MM.1S (cell line): ENCODE results near the gene SIKE1.

Source experiments
- DNase-seq: peaks from one replicate; pipeline ENCODE4 v3.0.0-alpha.2; 2015
- H2AFZ ChIP-seq: fragments of 300-600 bp; sonication (generic); 2 replicates; pipeline ENCODE4 v1.6.0; 2016; ENCODE audit warnings: antibody characterized with exemption, low read length
- H3F3A ChIP-seq: fragments of 300-600 bp; sonication (generic); 2 replicates; pipeline ENCODE4 v1.6.1; 2016; ENCODE audit warnings: mild to moderate bottlenecking, antibody characterized with exemption, low read length, moderate library complexity, mixed read lengths; ENCODE audit not compliant: insufficient read depth
- H3K27ac ChIP-seq: fragments of 300-600 bp; sonication (generic); 2 replicates; pipeline ENCODE4 v1.5.1; 2016; ENCODE audit warnings: mild to moderate bottlenecking, low read length
- H3K27me3 ChIP-seq: fragments of 300-600 bp; sonication (generic); replicated peaks from 2 replicates; pipeline ENCODE4 v1.6.0; 2016; ENCODE audit warnings: low read length; ENCODE audit not compliant: insufficient read depth
- H3K36me3 ChIP-seq: fragments of 300-600 bp; sonication (generic); replicated peaks from 2 replicates; pipeline ENCODE4 v1.6.1; 2016; ENCODE audit warnings: mild to moderate bottlenecking, low read length, mixed read lengths; ENCODE audit not compliant: insufficient read depth
- H3K4me1 ChIP-seq: fragments of 300-600 bp; sonication (generic); 2 replicates; pipeline ENCODE4 v1.6.1; 2016; ENCODE audit warnings: low read length, mixed read lengths
- H3K4me2 ChIP-seq: fragments of 300-600 bp; sonication (generic); 2 replicates; pipeline ENCODE4 v1.6.0; 2016; ENCODE audit warnings: low read depth, low read length
- H3K4me3 ChIP-seq: fragments of 300-600 bp; sonication (generic); 2 replicates; pipeline ENCODE4 v1.5.1; 2016; ENCODE audit warnings: low read length, mixed read lengths
- H3K79me2 ChIP-seq: fragments of 300-600 bp; sonication (generic); 2 replicates; pipeline ENCODE4 v1.6.1; 2016; ENCODE audit warnings: mixed run types, low read length, mixed read lengths
- H3K9ac ChIP-seq: fragments of 300-600 bp; sonication (generic); 2 replicates; pipeline ENCODE4 v1.6.1; 2016; ENCODE audit warnings: low read length, mixed read lengths
- H3K9me2 ChIP-seq: fragments of 300-600 bp; sonication (generic); replicated peaks from 2 replicates; pipeline ENCODE4 v1.6.1; 2016; ENCODE audit warnings: mild to moderate bottlenecking, low read length, mixed read lengths; ENCODE audit not compliant: insufficient read depth
- H3K9me3 ChIP-seq: fragments of 300-600 bp; sonication (generic); replicated peaks from 2 replicates; pipeline ENCODE4 v1.6.1; 2016; ENCODE audit warnings: mild to moderate bottlenecking, low read length, mixed read lengths; ENCODE audit not compliant: insufficient read depth
- H4K20me1 ChIP-seq: fragments of 300-600 bp; sonication (generic); 2 replicates; pipeline ENCODE4 v1.6.1; 2016; ENCODE audit warnings: mild to moderate bottlenecking, low read length, moderate library complexity, mixed read lengths; ENCODE audit not compliant: insufficient read depth
- CTCF ChIP-seq: fragments of 300-600 bp; sonication (generic); IDR thresholded peaks from 2 replicates; pipeline ENCODE4 v1.5.1; 2016; ENCODE audit warnings: antibody characterized with exemption, low read length, mixed read lengths
- EZH2 ChIP-seq: fragments of 300-600 bp; sonication (generic); optimal IDR thresholded peaks from 2 replicates; pipeline ENCODE3; 2017; ENCODE audit warnings: low read depth, mild to moderate bottlenecking, antibody characterized with exemption, low read length, mixed read lengths
- EZH2phosphoT487 ChIP-seq: fragments of 300-600 bp; sonication (generic); IDR thresholded peaks from 2 replicates; pipeline ENCODE4 v1.6.1; 2018; ENCODE audit warnings: antibody characterized with exemption, low read length

SIKE1 gene

DNA sequence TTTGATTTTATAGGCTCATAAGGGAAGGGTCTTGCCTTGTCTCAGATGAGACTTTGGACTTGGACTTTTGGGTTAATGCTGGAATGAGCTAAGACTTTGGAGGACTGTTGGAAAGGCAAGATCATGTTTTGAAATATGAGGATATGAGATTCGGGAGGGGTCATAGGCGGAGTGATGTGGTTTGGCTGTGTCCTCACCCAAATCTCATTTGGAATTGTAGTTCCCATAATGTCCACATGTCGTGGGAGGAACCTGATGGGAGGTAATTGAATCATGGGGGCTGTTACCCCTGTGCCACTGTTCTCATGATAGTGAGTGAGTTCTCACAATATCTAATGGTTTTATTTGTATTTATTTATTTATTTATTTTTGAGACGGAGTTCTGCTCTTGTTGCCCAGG is 15.8 kb downstream of the SIKE1 start:
- no peaks in the 10 kb centered on the region for H3K36me3 ChIP-seq
- H3K27me3 ChIP-seq, result no peaks in the 10 kb centered on the region
- H3K4me3 ChIP-seq, result no peak overlapping the region
- H4K20me1 ChIP-seq, result no peaks in the 10 kb centered on the region
- H3K9me3 ChIP-seq, result no peaks in the 10 kb centered on the region
- no peak overlapping the region for H2AFZ ChIP-seq
- no peak overlapping the region for H3K4me2 ChIP-seq
- H3K79me2 ChIP-seq, result no peaks in the 10 kb centered on the region
- TF ChIP-seq CTCF (no peak), EZH2phosphoT487 (no peak), EZH2 (no peak)
- H3K9me2 ChIP-seq, result no peaks in the 10 kb centered on the region
- H3K27ac ChIP-seq, result no peak overlapping the region
- H3F3A ChIP-seq, result no peaks in the 10 kb centered on the region
- no peaks in the 10 kb centered on the region for H3K4me1 ChIP-seq
- DNase-seq, result no peak
- no peak overlapping the region for H3K9ac ChIP-seq

GRCh38 chr1:114758256-114758832 is 22.1 kb downstream of the SIKE1 start:
- Histone ChIP-seq H3K4me1 (peaks cover 16% of the 10 kb centered on the region; the same call in 1 of the 2 replicates), H3K79me2 (peaks cover 42% of the 10 kb centered on the region), H4K20me1 (peaks cover 14% of the 10 kb centered on the region; the same call in 1 of the 2 replicates), H3K9me3 (no peaks in the 10 kb centered on the region), H3K36me3 (no peaks in the 10 kb centered on the region), H3K4me3 (peak overlapping the region; percentile 99), H3F3A (peaks cover 19% of the 10 kb centered on the region), H3K4me2 (peak overlapping the region; percentile 77), H3K9ac (peak overlapping the region; percentile 99; the same call in 1 of the 2 replicates), H3K27ac (peak overlapping the region; percentile 92; the same call in 1 of the 2 replicates), H3K27me3 (no peaks in the 10 kb centered on the region), H3K9me2 (no peaks in the 10 kb centered on the region), H2AFZ (peak overlapping the region; percentile 89)
- DNase-seq, result no peak
- no peak for TF ChIP-seq CTCF
- TF ChIP-seq EZH2phosphoT487, result no peak
- TF ChIP-seq EZH2, result no peak

- Histone ChIP-seq H4K20me1 (peaks cover 21% of the 10 kb centered on the region), H3K4me1 (peaks cover 18% of the 10 kb centered on the region; the same call in 1 of the 2 replicates), H3K27ac (peak within 1 kb of the TSS; percentile 92), H3K36me3 (no peaks in the 10 kb centered on the region), H3F3A (peaks cover 19% of the 10 kb centered on the region), H3K4me3 (peak within 1 kb of the TSS; percentile 99), H2AFZ (peak within 1 kb of the TSS; percentile 89), H3K4me2 (peak within 1 kb of the TSS; percentile 82), H3K79me2 (peaks cover 49% of the 10 kb centered on the region), H3K9me3 (no peaks in the 10 kb centered on the region), H3K9ac (peak within 1 kb of the TSS; percentile 99), H3K27me3 (no peaks in the 10 kb centered on the region), H3K9me2 (no peaks in the 10 kb centered on the region)
- TF ChIP-seq CTCF (peak; percentile 47), EZH2phosphoT487 (no peak)
- peak; percentile 96 for DNase-seq
These were observed 22.8 kb downstream of the SIKE1 start, which contains the start of gene CSDE1 for GRCh38 chr1:114757455-114758255. Gene CSDE1, minus strand, starts transcription at chr1:114757984. Its CDS starts 18,094 bp downstream, at chr1:114739890.
